Suprapubic skin (tissue), 4 donors: ENCODE results near the gene C2CD5.

Experiments
- CTCF ChIP-seq, 2 donors: fragments of 200-600 bp in 1 of 2; fragments of 450-650 bp in 1 of 2; sonication (generic) in 1 of 2; IDR thresholded peaks; one replicate each; pipeline ENCODE4 v1.5.1; 2016 to 2019; ENCODE audit warnings: antibody characterized with exemption in 2 of 2, mild to moderate bottlenecking in 1 of 2, moderate library complexity in 1 of 2
- POLR2A ChIP-seq, 2 donors: fragments of 450-650 bp; IDR thresholded peaks; one replicate each; pipeline ENCODE4 v1.6.1; 2017; ENCODE audit warnings: antibody characterized with exemption in 2 of 2, mild to moderate bottlenecking in 2 of 2, moderate library complexity in 2 of 2
- POLR2AphosphoS5 ChIP-seq, 3 donors: sonication (generic); formaldehyde crosslinking; IDR thresholded peaks; one replicate each; pipeline ENCODE4 v1.6.1; 2017; ENCODE audit warnings: antibody characterized with exemption in 3 of 3

GRCh38 chr12:22437031-22437806, 107.1 kb downstream of the C2CD5 start:
- TF ChIP-seq CTCF (IDR thresholded peaks at IDR 0.05) (no peak), POLR2A (IDR thresholded peaks at IDR 0.05) (no peak), POLR2AphosphoS5 (IDR thresholded peaks at IDR 0.05) (no peak)
